Psoas muscle (tissue), 8 donors: Measurements from ENCODE around the gene SNX12. TPM values are rescaled to one million over a fixed set of nuclear protein-coding genes. Genes with fewer than 3 reads are reported as not detected.
A peak's percentile ranks its signal among the peaks of the same experiment; 100 is the strongest.

Source experiments
- ATAC-seq, 4 donors: fragments of 200-7000 bp; cut with Tn5 transposase; one replicate each; pipeline ENCODE4 v1.9.1; 2020; ENCODE audit warnings: moderate library complexity in 3 of 4, mild to moderate bottlenecking in 2 of 4
- DNase-seq, 2 donors: peaks; one replicate each; pipeline ENCODE4 v3.0.0-alpha.2; 2020
- H3K27ac ChIP-seq: fragments of 200-600 bp; one replicate; pipeline ENCODE4 v1.8.0; 2022
- H3K27me3 ChIP-seq, 3 donors: fragments of 200-600 bp in 1 of 3; one replicate each; pipeline versions ENCODE4 v1.6.1 to v1.8.0; 2013 to 2022; ENCODE audit warnings: low read length in 2 of 3, mild to moderate bottlenecking in 2 of 3, moderate library complexity in 1 of 3; ENCODE audit not compliant: insufficient read depth in 3 of 3
- H3K36me3 ChIP-seq, 2 donors: fragments of 200-600 bp in 1 of 2; one replicate each; pipeline versions ENCODE4 v1.6.1 to v1.8.0; 2013 to 2022; ENCODE audit warnings: low read depth in 1 of 2, mild to moderate bottlenecking in 1 of 2, moderate library complexity in 1 of 2; ENCODE audit not compliant: insufficient read depth in 1 of 2
- H3K4me1 ChIP-seq: fragments of 200-600 bp; one replicate; pipeline ENCODE4 v1.8.0; 2022
- H3K4me3 ChIP-seq: fragments of 200-600 bp; one replicate; pipeline ENCODE4 v1.8.0; 2022; ENCODE audit warnings: mild to moderate bottlenecking
- H3K9me3 ChIP-seq: fragments of 200-600 bp; one replicate; pipeline ENCODE4 v1.8.0; 2022
- whole genome bisulfite sequencing, 3 donors: extraction: QIAGEN DNeasy Blood & Tissue Kit; methylation state at CpG; one replicate each; pipeline versions ENCODE4 v1.1.6 to v1.1.7; 2013; 5-methylcytosine and 5-hydroxymethylcytosine counted together
- intact Hi-C, 2 donors: fragments of 100-400 bp; cut with DNase I; formaldehyde crosslinking; loops; one replicate each; pipeline versions ENCODE4 v1.11.0 to v1.14.2; 2022
- polyA plus RNA-seq, 3 donors: library from polyadenylated mRNA; stranded (reverse); fragments of 200-250 nt; gene quantifications; one replicate each; pipeline ENCODE4 v1.2.3, GENCODE V29; 2013
- total RNA-seq, 4 donors: library from RNA; stranded (reverse); fragmentation: NEBNext Ultra II Directional in 2 of 4; extraction: Animal tissue kit (Norgen Biotek cat#: 25700) in 2 of 4; gene quantifications; one replicate each; pipeline versions ENCODE4 v1.2.1 to v1.2.4, GENCODE V29; 2021 to 2023
- TF ChIP-seq, protein P1 (sequence below): fragments of 200-600 bp; IDR thresholded peaks from one replicate; pipeline ENCODE4 v1.8.0; 2022; ENCODE audit warnings: antibody characterized with exemption
- donor health status: healthy with polysubstance abuse.
- donor health status: DM: no; HTN: no; CAD: no; lungs with moderate emphysema.
- donor health status: Bipolar disorder and iron deficiency.
- donor health status: healthy.
- donor health status: DM: yes; HTN: yes; CAD: no.
- donor health status: DM: no; HTN: no; CAD: no.
- donor health status: DM: no; HTN: no; CAD: no.
- donor health status: DM: yes; HTN: yes; CAD: no.

SNX12 gene
- total and polyA plus RNA-seq, 7 donors, result 28.0 to 55.6 (median 37.1) TPM

DNA sequence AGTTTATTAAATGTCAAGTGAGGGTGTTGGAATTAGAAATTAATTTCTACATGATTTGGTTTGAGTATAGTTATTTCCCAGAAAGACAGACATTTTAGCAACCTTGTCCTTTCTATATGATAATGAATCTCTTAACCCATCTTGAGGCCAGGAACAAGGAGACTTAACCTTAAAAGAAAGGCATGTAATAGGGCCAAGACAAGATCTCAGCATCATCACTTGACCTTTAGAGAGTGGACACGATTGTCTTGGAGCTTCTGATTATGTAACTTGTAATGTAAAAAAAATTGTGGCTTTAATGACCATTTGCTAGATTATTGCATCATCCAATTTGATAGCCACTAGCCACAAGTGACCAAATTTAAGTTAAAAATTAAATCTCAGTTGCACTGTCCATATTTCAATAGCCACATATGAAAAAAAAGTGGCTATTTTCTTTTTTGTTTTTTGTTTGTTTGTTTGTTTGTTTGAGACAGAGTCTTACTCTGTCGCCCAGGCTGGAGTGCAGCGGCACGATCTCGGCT lies 14.1 kb upstream of the SNX12 start:
- TF ChIP-seq, protein P1, sequence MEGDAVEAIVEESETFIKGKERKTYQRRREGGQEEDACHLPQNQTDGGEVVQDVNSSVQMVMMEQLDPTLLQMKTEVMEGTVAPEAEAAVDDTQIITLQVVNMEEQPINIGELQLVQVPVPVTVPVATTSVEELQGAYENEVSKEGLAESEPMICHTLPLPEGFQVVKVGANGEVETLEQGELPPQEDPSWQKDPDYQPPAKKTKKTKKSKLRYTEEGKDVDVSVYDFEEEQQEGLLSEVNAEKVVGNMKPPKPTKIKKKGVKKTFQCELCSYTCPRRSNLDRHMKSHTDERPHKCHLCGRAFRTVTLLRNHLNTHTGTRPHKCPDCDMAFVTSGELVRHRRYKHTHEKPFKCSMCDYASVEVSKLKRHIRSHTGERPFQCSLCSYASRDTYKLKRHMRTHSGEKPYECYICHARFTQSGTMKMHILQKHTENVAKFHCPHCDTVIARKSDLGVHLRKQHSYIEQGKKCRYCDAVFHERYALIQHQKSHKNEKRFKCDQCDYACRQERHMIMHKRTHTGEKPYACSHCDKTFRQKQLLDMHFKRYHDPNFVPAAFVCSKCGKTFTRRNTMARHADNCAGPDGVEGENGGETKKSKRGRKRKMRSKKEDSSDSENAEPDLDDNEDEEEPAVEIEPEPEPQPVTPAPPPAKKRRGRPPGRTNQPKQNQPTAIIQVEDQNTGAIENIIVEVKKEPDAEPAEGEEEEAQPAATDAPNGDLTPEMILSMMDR, result no peak
- no peaks in the 10 kb centered on the region for H3K4me1 ChIP-seq
- H3K27me3 ChIP-seq, result peaks cover 0 to 6% (median 0%) of the 10 kb centered on the region in 3 donors
- no peaks in the 10 kb centered on the region for H3K9me3 ChIP-seq
- DNase-seq, result no peak
- H3K36me3 ChIP-seq, result no peaks in the 10 kb centered on the region
- no peak overlapping the region for H3K4me3 ChIP-seq
- 76 to 86% (median 81%) methylated on average over 5 of the region's 5 CpGs for WGBS, 3 donors
- no peak for ATAC-seq
- intact Hi-C loops, result no loop called here
- no peak overlapping the region for H3K27ac ChIP-seq

DNA sequence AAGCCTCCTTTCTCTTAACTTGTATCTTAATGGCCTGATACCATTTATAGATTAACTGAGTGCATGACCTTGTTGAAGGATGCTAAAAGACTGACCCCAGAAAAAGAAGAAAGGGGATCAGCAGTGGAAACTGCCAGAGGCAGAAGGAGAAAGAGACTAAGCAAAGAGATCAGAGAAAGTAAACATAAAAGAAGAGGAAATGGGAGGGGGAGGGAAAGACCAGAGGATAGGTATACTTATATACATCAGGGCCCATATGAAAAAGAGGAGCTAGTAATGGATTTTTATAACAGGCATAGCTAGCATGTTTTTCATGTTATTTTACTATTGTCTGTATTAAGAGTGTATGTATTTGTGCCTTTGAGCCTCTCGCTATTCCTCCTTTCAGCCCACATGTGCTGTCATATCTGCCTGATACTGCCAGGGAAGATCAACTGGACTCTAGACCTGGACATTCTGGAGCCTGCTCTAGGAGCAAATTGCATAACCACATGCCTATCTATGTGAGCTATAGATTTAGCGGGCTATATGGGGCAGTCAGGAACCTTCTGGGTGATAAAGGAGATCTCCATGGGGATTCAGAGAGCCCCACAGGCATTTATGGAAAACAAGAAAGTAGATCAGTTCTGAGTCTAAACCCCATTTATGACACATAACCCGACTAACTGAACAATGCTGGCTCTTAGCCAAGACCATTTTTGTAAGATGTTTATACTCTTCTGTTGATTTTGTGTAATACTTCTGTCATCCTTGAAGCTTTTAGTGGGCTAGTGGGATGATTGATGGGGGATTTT lies 13.4 kb upstream of the SNX12 start:
- TF ChIP-seq, protein P1, result no peak
- H3K27ac ChIP-seq, result no peak overlapping the region
- H3K4me3 ChIP-seq, result no peak overlapping the region
- WGBS, 3 donors, result 43 to 48% (median 45%) methylated on average over 3 of the region's 3 CpGs
- H3K36me3 ChIP-seq, result no peaks in the 10 kb centered on the region
- intact Hi-C loops, result no loop called here
- no peaks in the 10 kb centered on the region for H3K9me3 ChIP-seq
- no peaks in the 10 kb centered on the region for H3K4me1 ChIP-seq
- ATAC-seq (no peak), DNase-seq (no peak)
- H3K27me3 ChIP-seq, result peaks cover 0 to 6% (median 0%) of the 10 kb centered on the region in 3 donors

DNA sequence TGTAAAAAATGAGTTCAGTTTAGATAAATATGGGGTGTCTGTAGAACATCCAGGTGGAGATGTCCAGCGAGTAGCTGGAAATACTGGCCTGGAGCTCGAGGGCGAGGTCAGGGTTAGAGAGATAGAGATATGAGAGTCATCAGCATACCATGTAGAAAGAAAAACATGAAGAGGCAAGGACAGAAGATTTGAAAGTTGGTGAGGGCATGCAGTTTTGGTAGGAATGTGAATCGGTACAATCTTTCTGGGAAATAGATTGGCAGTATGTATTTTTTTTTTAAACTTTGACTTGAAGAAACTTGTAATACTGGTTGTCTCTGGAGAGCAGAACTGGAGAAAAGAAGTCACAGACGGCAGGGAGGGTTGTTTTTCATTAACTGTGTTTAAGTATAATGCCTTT lies 2.4 kb upstream of the SNX12 start:
- TF ChIP-seq, protein P1, result no peak
- DNase-seq (no peak), ATAC-seq (no peak)
- Histone ChIP-seq H3K27ac (no peak overlapping the region), H3K27me3 (peaks cover 0 to 19% (median 0%) of the 10 kb centered on the region in 3 donors), H3K9me3 (no peaks in the 10 kb centered on the region), H3K36me3 (no peaks in the 10 kb centered on the region), H3K4me3 (no peak overlapping the region), H3K4me1 (no peaks in the 10 kb centered on the region)
- intact Hi-C loops, result no loop called here
- 67 to 82% (median 78%) methylated on average over 5 of the region's 5 CpGs for WGBS, 3 donors

DNA sequence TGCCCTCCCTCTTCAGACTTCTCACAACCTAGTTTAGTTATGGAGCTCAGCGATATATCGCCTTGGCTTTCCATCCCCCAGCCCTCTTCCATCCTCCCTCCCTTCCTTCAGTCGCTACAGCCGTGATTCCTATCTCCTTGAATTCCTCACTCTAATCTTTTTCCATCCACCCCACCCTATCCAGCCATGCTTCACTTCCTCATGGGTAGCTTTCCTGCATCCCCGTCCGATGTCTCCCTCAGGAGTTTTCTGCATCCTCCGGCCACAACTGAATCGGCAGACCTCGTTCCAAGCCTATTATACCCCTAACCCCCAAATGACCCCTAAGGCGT lies 456 bp downstream of the SNX12 start:
- ATAC-seq, result peak in 1 of 4 donors; percentile 23
- intact Hi-C loops, result no loop called here
- peak overlapping the region; percentile 85 for H3K27ac ChIP-seq

More for the DNA sequence above, 456 bp downstream of the SNX12 start:
- Histone ChIP-seq H3K27me3 (peaks cover 0 to 24% (median 0%) of the 10 kb centered on the region in 3 donors), H3K4me1 (no peaks in the 10 kb centered on the region), H3K9me3 (no peaks in the 10 kb centered on the region), H3K4me3 (peak overlapping the region; percentile 73), H3K36me3 (peaks cover 0 to under 1% of the 10 kb centered on the region in 2 donors)
- no peak for DNase-seq
- TF ChIP-seq, protein P1, result no peak
- WGBS, 3 donors, result 0 to 25% (median 1%) methylated on average over 10 of the region's 10 CpGs
